Parathyroid adenoma (tissue), 2 donors: Measurements from ENCODE around the gene CEP170B.
"Not testable (repeated sequence)": the region's sequence is repeated elsewhere in the genome, so short reads cannot be mapped to it uniquely, and the experiment has no call there.

Experiments used
- H2AFZ ChIP-seq: fragments of 300-600 bp; sonication (generic); one replicate; pipeline ENCODE4 v1.7.0; 2017; ENCODE audit warnings: antibody characterized with exemption, mild to moderate bottlenecking
- H3K27ac ChIP-seq: fragments of 300-600 bp; sonication (generic); one replicate; pipeline ENCODE4 v1.7.0; 2017
- H3K27me3 ChIP-seq: fragments of 300-600 bp; sonication (generic); one replicate; pipeline ENCODE4 v1.7.0; 2017; ENCODE audit warnings: low read length; ENCODE audit not compliant: control insufficient read depth, insufficient read depth
- H3K36me3 ChIP-seq: fragments of 300-600 bp; sonication (generic); one replicate; pipeline ENCODE4 v1.7.0; 2017; ENCODE audit warnings: low read length; ENCODE audit not compliant: control insufficient read depth, insufficient read depth
- H3K4me1 ChIP-seq: fragments of 300-600 bp; sonication (generic); one replicate; pipeline ENCODE4 v1.7.0; 2017; ENCODE audit warnings: control low read depth
- H3K4me2 ChIP-seq: fragments of 300-600 bp; sonication (generic); one replicate; pipeline ENCODE4 v1.7.0; 2017; ENCODE audit warnings: low read length
- H3K4me3 ChIP-seq: fragments of 300-600 bp; sonication (generic); one replicate; pipeline ENCODE4 v1.7.0; 2017; ENCODE audit warnings: low read depth, low read length
- H3K79me2 ChIP-seq: fragments of 300-600 bp; sonication (generic); one replicate; pipeline ENCODE4 v1.7.0; 2017; ENCODE audit warnings: control low read depth
- H3K9ac ChIP-seq: fragments of 300-600 bp; sonication (generic); one replicate; pipeline ENCODE4 v1.7.0; 2017; ENCODE audit warnings: mild to moderate bottlenecking
- H3K9me3 ChIP-seq: fragments of 300-600 bp; sonication (generic); one replicate; pipeline ENCODE4 v1.7.0; 2017; ENCODE audit warnings: low read length; ENCODE audit not compliant: control insufficient read depth
- CTCF ChIP-seq: fragments of 300-600 bp; sonication (generic); IDR thresholded peaks from one replicate; pipeline ENCODE4 v1.7.0; 2017; ENCODE audit warnings: antibody characterized with exemption, mild to moderate bottlenecking
- donor health status: primary hyperparathyroidism.

CEP170B gene

GRCh38 chr14:104881369-104881979, 16.4 kb downstream of the CEP170B start:
- Histone ChIP-seq H3K4me3 (no peak overlapping the region), H3K4me1 (no peaks in the 10 kb centered on the region), H3K27me3 (no peaks in the 10 kb centered on the region), H3K27ac (no peak overlapping the region), H3K4me2 (no peak overlapping the region), H3K9me3 (no peaks in the 10 kb centered on the region), H3K9ac (no peak overlapping the region), H3K36me3 (no peaks in the 10 kb centered on the region), H2AFZ (no peak overlapping the region), H3K79me2 (no peaks in the 10 kb centered on the region)
- no peak for TF ChIP-seq CTCF

DNA sequence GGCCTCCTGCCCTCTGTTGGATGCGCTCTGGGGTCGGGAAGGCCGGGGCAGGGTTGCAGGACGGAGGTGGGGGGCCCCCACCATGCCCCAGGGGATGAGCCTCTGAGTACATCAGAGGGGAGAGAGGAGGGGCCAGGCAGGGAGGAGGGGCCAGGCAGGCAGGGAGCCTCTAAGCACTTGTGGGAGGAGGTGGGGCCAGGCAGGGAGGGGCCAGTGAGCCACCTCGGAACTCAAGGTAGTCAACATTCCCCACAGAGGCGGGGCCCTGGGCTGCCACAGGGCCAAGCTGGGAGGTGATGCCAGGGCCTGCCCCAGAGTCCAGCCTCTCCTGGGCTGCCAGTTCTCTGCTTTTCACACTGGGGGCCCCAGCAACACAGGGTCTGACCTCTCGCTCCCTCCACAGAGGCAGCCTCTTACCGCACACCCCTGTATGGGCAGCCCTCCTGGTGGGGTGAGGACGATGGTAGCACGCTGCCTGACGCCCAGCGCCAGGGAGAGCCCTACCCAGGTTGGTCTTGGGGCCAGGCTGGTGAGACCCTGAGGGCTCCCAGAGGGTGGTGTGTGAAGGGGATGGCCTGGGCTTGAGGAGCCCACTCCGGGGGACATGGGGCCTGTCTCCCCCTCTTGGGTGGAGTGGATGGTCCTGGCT, 17.4 kb downstream of the CEP170B start:
- H3K4me1 ChIP-seq = no peaks in the 10 kb centered on the region
- H3K9ac ChIP-seq = no peak overlapping the region
- H3K36me3 ChIP-seq = no peaks in the 10 kb centered on the region
- no peaks in the 10 kb centered on the region for H3K27me3 ChIP-seq
- TF ChIP-seq CTCF = no peak
- no peaks in the 10 kb centered on the region for H3K79me2 ChIP-seq
- H3K4me2 ChIP-seq = no peak overlapping the region
- H3K4me3 ChIP-seq = no peak overlapping the region
- H3K9me3 ChIP-seq = no peaks in the 10 kb centered on the region
- H2AFZ ChIP-seq = no peak overlapping the region
- no peak overlapping the region for H3K27ac ChIP-seq

- H3K27me3 ChIP-seq = no peaks in the 10 kb centered on the region
- H3K9me3 ChIP-seq = no peaks in the 10 kb centered on the region
- no peak overlapping the region for H3K4me2 ChIP-seq
- no peaks in the 10 kb centered on the region for H3K79me2 ChIP-seq
- H3K36me3 ChIP-seq = no peaks in the 10 kb centered on the region
- no peak for TF ChIP-seq CTCF
- no peak overlapping the region for H3K9ac ChIP-seq
- no peak overlapping the region for H2AFZ ChIP-seq
- H3K4me3 ChIP-seq = no peak overlapping the region
- H3K27ac ChIP-seq = no peak overlapping the region
- no peaks in the 10 kb centered on the region for H3K4me1 ChIP-seq
Measured at GRCh38 chr14:104882991-104883660, 18.1 kb downstream of the CEP170B start.

GRCh38 chr14:104883681-104884361, 18.8 kb downstream of the CEP170B start:
- no peak overlapping the region for H3K4me2 ChIP-seq
- TF ChIP-seq CTCF = no peak
- no peaks in the 10 kb centered on the region for H3K4me1 ChIP-seq
- no peak overlapping the region for H3K27ac ChIP-seq
- no peaks in the 10 kb centered on the region for H3K9me3 ChIP-seq
- H3K79me2 ChIP-seq = no peaks in the 10 kb centered on the region
- no peaks in the 10 kb centered on the region for H3K27me3 ChIP-seq
- no peak overlapping the region for H3K4me3 ChIP-seq
- H2AFZ ChIP-seq = no peak overlapping the region
- no peak overlapping the region for H3K9ac ChIP-seq
- no peaks in the 10 kb centered on the region for H3K36me3 ChIP-seq

DNA sequence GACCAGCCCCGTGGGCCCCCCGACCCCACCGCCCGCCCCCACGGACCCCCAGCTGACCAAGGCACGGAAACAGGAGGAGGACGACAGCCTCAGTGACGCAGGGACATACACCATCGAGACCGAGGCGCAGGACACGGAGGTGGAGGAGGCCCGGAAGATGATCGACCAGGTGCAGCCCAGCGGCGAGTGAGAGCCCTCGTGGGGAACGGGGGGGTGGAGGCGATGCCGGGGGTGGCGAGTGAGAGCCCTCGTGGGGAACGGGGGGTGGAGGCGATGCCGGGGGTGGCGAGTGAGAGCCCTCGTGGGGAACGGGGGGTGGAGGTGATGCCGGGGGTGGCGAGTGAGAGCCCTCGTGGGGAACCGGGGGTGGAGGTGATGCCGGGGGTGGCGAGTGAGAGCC, 19.3 kb downstream of the CEP170B start:
- not testable (repeated sequence) for H3K4me2 ChIP-seq, H3K36me3 ChIP-seq, H3K9ac ChIP-seq, H2AFZ ChIP-seq, H3K4me3 ChIP-seq, H3K79me2 ChIP-seq, H3K9me3 ChIP-seq, H3K27me3 ChIP-seq, H3K4me1 ChIP-seq, H3K27ac ChIP-seq
